ENCODE measurements around the gene TSHZ1.

TSHZ1 gene

DNA sequence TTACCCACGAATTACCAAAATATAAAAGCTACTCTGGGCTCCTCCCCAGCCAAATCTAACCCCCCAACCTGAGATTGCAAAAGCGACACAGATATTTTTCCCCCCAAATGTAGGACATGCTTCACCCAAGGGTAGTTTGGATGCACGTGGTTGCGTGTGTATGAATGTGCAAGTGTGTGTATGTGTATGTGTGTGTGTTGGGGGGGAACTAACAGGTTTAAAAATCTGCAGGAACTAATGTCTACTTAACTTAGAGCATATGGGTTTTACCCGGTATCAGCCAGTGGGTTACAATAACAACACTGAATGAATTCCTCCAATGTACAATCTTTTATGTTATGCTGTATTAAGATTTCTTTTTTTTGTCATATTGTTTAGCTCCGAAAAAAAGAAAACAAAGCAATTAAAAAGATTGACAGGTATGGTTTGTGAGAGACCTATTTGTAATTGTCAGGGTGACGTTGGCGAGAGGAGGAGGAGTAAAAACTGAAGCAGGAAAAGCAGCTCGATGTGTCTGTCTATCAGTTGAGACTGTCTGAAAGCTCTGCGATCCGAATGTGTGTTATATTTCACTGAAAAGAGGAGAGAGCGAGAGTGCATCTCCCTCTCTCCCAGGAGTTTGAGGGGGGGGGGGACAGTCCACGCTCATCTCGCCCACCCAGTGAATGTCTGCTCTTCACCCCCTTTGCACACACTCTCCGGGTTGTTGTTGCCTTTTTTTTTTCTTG is at the start of gene TSHZ1:
TSS of gene TSHZ1 (plus strand) at position 524 of the 728 bp plus-strand sequence. CDS start 1,080 bp downstream, outside the sequence.
- peak; percentile 70 for DNase-seq

GRCh38 chr18:75161256-75162028 is 49.2 kb upstream of the TSHZ1 start:
- DNase-seq = peak; percentile 61

- no peak for DNase-seq
Measured at GRCh38 chr18:75162467-75162866, 48.1 kb upstream of the TSHZ1 start.

- no peak for DNase-seq
Measured at GRCh38 chr18:75162978-75163377, 47.6 kb upstream of the TSHZ1 start.

- DNase-seq = no peak
Measured at GRCh38 chr18:75163736-75164135, 46.9 kb upstream of the TSHZ1 start.

DNA sequence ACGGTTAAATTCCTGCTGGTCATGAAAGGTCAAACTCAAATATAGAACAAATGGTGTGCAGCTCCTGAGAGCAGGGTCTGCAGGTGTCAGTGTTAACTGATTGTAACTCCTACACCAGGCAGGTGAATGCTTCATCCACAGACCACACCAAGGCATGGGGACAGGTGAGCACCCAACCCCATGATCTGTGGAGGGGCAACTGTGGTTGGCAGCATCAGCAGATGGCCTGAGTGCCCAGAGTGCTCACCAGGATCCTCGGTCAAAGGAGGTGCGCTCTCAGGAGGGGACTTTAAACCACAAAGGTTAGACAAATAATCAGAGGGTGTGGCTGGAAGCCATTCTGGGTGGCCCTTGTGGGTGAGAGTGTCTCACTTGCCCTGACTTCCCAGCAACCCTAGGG is 46.1 kb upstream of the TSHZ1 start:
- no peak for DNase-seq

- DNase-seq = no peak
Measured at GRCh38 chr18:75165926-75166325, 44.7 kb upstream of the TSHZ1 start.

- no peak for DNase-seq
Measured at GRCh38 chr18:75167137-75167536, 43.5 kb upstream of the TSHZ1 start.

- no peak for DNase-seq
Measured at GRCh38 chr18:75167759-75168618, 42.6 kb upstream of the TSHZ1 start.

GRCh38 chr18:75168619-75169018 is 42.0 kb upstream of the TSHZ1 start:
- DNase-seq = no peak

DNA sequence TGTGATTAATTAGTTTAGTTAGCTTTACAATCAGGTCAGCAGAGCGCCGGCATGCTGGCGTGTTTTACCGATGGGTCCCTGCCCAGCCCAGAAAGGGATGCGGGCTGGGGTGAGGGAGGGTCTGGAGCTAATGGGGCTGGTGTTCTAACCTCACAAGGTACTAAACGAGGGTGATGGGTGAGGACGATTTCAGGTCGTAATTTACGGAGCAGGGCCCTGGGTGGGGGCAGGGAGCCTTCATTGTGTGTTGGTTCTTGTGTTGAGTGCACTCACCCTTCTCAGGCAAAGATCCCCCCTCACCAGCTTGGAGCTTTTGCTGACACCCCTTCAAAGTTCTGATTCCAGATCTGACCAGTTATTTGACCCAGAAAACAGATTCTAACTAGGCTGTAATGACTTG is 41.2 kb upstream of the TSHZ1 start:
- no peak for DNase-seq

DNA sequence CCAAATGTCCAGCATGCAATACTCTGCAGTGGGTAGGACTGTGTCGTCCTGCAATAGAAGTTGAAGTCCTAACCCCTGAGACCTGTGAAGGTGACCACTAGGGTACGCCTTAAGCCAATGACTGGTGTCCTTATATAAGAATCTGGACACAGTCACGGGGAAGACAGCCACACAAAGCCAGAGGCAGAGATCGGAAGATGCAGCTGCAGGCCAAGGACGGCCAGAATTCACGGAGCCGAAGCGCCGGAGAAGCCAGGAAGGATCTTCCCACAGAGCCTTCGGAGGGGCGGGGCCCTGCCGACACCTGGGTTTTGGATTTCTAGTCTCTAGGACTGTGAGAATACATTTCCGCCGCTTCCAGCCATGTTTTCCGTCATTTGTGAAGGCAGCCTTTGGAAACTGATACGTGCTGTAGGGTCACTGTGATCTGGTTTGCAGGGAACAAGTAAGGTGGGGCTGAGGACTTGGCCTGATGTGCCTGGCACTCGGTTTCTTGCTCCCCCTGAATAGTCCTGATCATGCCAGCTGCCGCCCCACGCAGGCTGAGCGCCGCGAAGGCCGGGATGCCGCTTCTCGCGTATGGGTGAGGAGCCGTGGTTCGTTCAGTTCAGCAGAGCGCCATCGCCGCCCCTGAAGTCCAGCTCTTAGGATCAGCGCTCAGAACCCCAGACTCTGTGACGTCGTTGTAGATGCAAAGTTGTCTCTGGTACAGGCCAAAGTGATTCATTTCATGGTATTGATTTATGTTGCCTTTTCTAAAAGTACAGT is 40.4 kb upstream of the TSHZ1 start:
- no peak for DNase-seq

DNA sequence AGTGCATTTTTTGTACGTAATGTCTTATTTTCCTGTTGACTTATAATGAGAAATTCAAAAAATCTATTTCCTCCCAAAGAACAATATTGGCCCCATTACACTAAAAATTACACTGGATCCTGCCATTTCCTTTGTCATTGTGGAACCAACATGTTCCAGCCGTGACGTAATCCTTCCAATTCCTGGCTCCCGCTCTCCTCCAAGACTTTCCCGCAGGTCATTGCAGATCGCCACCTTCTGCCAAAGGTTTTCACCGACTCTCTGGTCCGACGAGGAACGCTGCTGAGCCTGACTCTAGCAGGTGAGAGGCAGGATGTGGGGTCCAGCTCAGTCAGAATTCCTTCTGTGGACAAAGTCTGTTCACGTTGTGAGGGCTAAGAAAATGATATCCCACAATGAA is 39.7 kb upstream of the TSHZ1 start:
- no peak for DNase-seq

- no peak for DNase-seq
Measured at GRCh38 chr18:75172299-75173124, 38.1 kb upstream of the TSHZ1 start.

DNA sequence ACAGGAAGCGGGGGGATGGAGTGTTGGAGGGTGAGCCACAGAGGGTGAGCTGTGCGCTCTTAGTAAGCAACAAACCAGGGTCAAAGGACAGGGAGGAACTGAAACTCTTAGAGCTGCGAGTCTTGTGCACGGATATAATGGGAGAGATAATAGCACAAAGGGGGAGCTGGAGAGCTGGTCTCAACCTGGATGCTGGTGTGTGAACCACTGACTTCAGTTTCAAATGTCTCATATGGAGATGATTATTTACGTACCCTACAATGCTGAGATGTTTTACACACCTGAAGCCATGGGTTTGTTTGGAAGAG is 37.5 kb upstream of the TSHZ1 start:
- DNase-seq = peak; percentile 13

DNA sequence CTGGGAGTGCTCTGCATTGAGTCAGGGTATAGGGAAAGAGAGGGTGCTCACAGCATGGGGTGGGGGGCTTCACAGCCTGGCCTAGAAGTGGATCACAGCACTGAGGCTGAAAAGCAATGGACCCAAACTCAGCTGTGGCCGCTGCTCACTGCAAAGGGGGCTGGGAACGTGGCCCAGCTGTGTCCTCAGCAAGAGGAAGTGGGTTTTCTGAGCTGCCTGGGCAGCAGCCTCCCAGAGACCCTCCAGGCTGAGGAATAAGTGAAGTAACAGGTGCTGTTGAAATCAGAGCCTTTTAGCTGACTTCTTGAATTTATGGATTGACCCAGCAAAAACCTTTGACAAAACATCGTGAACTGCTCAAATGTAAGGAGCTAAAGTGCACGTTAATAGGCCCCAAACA is 36.9 kb upstream of the TSHZ1 start:
- DNase-seq = no peak

- no peak for DNase-seq
Measured at GRCh38 chr18:75176849-75177248, 33.7 kb upstream of the TSHZ1 start.

DNA sequence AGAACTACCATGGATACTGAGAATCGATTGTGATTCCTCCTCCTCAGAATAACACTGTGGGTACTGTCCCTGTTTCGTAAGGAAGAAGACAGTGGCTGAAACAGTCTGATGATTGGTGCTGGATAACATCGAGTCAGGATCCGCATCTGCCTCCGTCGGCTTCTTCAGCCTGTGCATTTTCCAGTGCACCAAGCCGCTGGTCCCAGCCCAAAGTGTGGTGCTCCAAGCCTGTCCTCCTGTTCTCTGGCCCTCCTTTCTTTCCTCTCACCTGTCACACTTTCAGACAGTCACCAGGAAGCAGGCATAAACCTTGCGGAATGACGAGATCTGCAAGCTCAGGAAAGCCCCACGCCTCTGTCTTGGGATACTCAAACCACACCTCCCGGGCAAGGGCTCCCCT is 32.2 kb upstream of the TSHZ1 start:
- no peak for DNase-seq

GRCh38 chr18:75179819-75180600 is 30.6 kb upstream of the TSHZ1 start:
- no peak for DNase-seq

DNA sequence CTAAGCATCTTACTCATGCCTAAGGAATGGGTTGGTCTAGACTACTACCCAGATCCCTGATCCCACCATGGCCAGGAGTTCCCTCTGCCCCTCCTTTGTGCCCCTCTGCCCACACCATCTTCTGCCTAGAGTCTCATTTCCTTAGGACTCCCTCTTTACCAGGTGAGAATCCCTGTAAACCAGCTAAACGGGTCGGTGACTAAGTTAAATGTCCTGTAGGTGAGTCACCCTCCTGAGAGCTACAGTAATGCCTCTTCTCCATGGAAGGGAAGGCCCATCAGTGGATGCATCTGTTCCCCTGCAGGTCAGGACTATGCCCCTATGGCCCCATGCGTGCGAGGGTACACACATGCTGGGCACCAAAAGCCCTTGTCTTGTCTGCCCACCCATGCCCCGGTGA is 27.1 kb upstream of the TSHZ1 start:
- DNase-seq = no peak

GRCh38 chr18:75183973-75184493 is 26.6 kb upstream of the TSHZ1 start:
- no peak for DNase-seq
